GM12878 (cell line): ENCODE data around the gene P4HA1. TPM values are rescaled to one million over a fixed set of nuclear protein-coding genes. Genes with fewer than 3 reads are reported as not detected.

Experiments
- ATAC-seq: fragments of 200-7000 bp; cut with Tn5 transposase; 3 replicates; pipeline ENCODE4 v1.9.1; 2020; ENCODE audit warnings: mild to moderate bottlenecking, moderate library complexity
- BruUV-seq: library from RNA; stranded (reverse); fragments of 400-500 nt; replicated peaks from 2 replicates; lab custom pipeline; 2021; lab: Mats Ljungman, UMichigan
- CTCF ChIA-PET: fragments of 300-600 bp; sonication (Branson Sonifier 250); formaldehyde crosslinking; extraction: SDS; loops from one replicate; lab custom pipeline; 2021; ENCODE audit warnings: inconsistent platforms; lab: Yijun Ruan, JAX
- POLR2A ChIA-PET: fragments of 350-600 bp; formaldehyde crosslinking; extraction: SDS; loops from one replicate; lab custom pipeline; 2021; ENCODE audit warnings: inconsistent platforms; lab: Charles Lee
- RAD21 ChIA-PET: fragments of 300-600 bp; sonication (Branson Sonifier 250); formaldehyde crosslinking; loops from one replicate; lab custom pipeline; 2023; ENCODE audit warnings: antibody characterized with exemption; ENCODE audit not compliant: unreplicated experiment; lab: Charles Lee
- SMC1A ChIA-PET: fragments of 300-600 bp; sonication (Branson Sonifier 250); formaldehyde crosslinking; loops from one replicate; lab custom pipeline; 2023; ENCODE audit not compliant: unreplicated experiment, uncharacterized antibody; lab: Charles Lee
- DNase-seq: peaks from one replicate; pipeline ENCODE4 v3.0.0-alpha.2; 2011; ENCODE audit warnings: low read depth, low spot score
- FAIRE-seq: peaks from 3 replicates; lab custom pipeline; 2011; peaks lifted over from hg19 to GRCh38; lab: Jason Lieb, UNC
- H2AFZ ChIP-seq: 2 replicates; pipeline ENCODE4 v1.6.0; 2011; ENCODE audit warnings: low read depth, low read length, control low read depth; ENCODE audit not compliant: control insufficient read depth
- H3K27ac ChIP-seq: 2 replicates; pipeline ENCODE4 v1.5.1; 2011; ENCODE audit warnings: control low read depth; ENCODE audit not compliant: control insufficient read depth, insufficient read depth
- H3K27me3 ChIP-seq, 2 experiments: replicated peaks in 1 of 2; 2 replicates each; pipeline versions ENCODE4 v1.6.0 to v1.6.1; 2011; ENCODE audit warnings: low read length in 1 of 2; ENCODE audit not compliant: control insufficient read depth in 2 of 2, insufficient read depth in 2 of 2
- H3K36me3 ChIP-seq, 2 experiments: 2 replicates each; pipeline ENCODE4 v1.5.1; 2011; ENCODE audit warnings: low read length in 1 of 2; ENCODE audit not compliant: control insufficient read depth in 2 of 2, insufficient read depth in 2 of 2
- H3K4me1 ChIP-seq: 2 replicates; pipeline ENCODE4 v1.6.1; 2011; ENCODE audit warnings: mild to moderate bottlenecking, low read length, moderate library complexity, mixed read lengths; ENCODE audit not compliant: control insufficient read depth, insufficient read depth
- H3K4me2 ChIP-seq: 2 replicates; pipeline ENCODE4 v1.6.0; 2011; ENCODE audit warnings: control low read depth; ENCODE audit not compliant: control insufficient read depth, insufficient read depth
- H3K4me3 ChIP-seq: fragments of 200-600 bp; sonication (generic); 2 replicates; pipeline ENCODE4 v1.5.1; 2016
- H3K79me2 ChIP-seq: 2 replicates; pipeline ENCODE4 v1.6.0; 2011; ENCODE audit warnings: low read length; ENCODE audit not compliant: control insufficient read depth, insufficient read depth
- H3K9ac ChIP-seq: 2 replicates; pipeline ENCODE4 v1.8.0; 2011; ENCODE audit warnings: low read length, control low read depth, mixed read lengths; ENCODE audit not compliant: control insufficient read depth, insufficient read depth
- H3K9me3 ChIP-seq: replicated peaks from 3 replicates; pipeline ENCODE4 v1.5.1; 2011; ENCODE audit warnings: mild to moderate bottlenecking, low read length; ENCODE audit not compliant: control insufficient read depth, insufficient read depth
- H4K20me1 ChIP-seq: 2 replicates; pipeline ENCODE4 v1.6.0; 2011; ENCODE audit not compliant: control insufficient read depth, insufficient read depth
- BHLHE40 ChIP-seq, 2 experiments: fragments of 450-650 bp in 1 of 2; IDR thresholded peaks; 2 replicates each; pipeline ENCODE4 v1.6.1; 2011 to 2017; ENCODE audit warnings: low read depth in 2 of 2, borderline replicate concordance in 1 of 2, improper control_type of control experiment in 1 of 2, low read length in 1 of 2, mild to moderate bottlenecking in 1 of 2
- HDAC2 ChIP-seq: fragments of 200-600 bp; sonication (generic); IDR thresholded peaks from 2 replicates; pipeline ENCODE4 v1.6.1; 2017
- JUND ChIP-seq: IDR thresholded peaks from 2 replicates; pipeline ENCODE4 v1.6.1; 2012; ENCODE audit warnings: low read depth, mild to moderate bottlenecking, low read length, improper control_type of control experiment, moderate library complexity
- MYC ChIP-seq: IDR thresholded peaks from 2 replicates; pipeline ENCODE4 v1.6.1; 2011; ENCODE audit warnings: mild to moderate bottlenecking, low read length, moderate library complexity, inconsistent platforms; ENCODE audit not compliant: insufficient read depth, insufficient replicate concordance, insufficient read length, severe bottlenecking
- PAX8 ChIP-seq: fragments of 450-650 bp; IDR thresholded peaks from 2 replicates; pipeline ENCODE4 v1.6.1; 2017; ENCODE audit warnings: mild to moderate bottlenecking, moderate library complexity
- POLR2AphosphoS2 ChIP-seq: IDR thresholded peaks from 2 replicates; pipeline ENCODE4 v1.6.1; 2011; ENCODE audit warnings: low read depth, mild to moderate bottlenecking, low read length, improper control_type of control experiment, moderate library complexity
- PRDM15 ChIP-seq: fragments of 450-650 bp; formaldehyde crosslinking; IDR thresholded peaks from 2 replicates; pipeline ENCODE4 v1.4.0; 2020; ENCODE audit warnings: mild to moderate bottlenecking, moderate library complexity
- ZBTB40 ChIP-seq: fragments of 450-650 bp; IDR thresholded peaks from 2 replicates; pipeline ENCODE4 v1.6.1; 2016; ENCODE audit warnings: mild to moderate bottlenecking, moderate library complexity, borderline replicate concordance
- ZNF687 ChIP-seq: fragments of 450-650 bp; IDR thresholded peaks from 2 replicates; pipeline ENCODE4 v1.6.1; 2017; ENCODE audit warnings: mild to moderate bottlenecking, moderate library complexity
- WGBS: methylation state at CpG from one replicate; pipeline ENCODE4 v1.1.6; 2016; ENCODE audit warnings: low lambda C conversion rate; ENCODE audit not compliant: insufficient replicate concordance, insufficient coverage; ENCODE audit errors: missing lambda C conversion rate; 5-methylcytosine and 5-hydroxymethylcytosine counted together
- in situ Hi-C: fragments of 300-500 bp; cut with MboI; formaldehyde crosslinking; loops from 9 replicates; pipeline ENCODE4 v1.14.3; 2018; ENCODE audit warnings: mixed read lengths
- intact Hi-C: fragments of 100-400 bp; cut with micrococcal nuclease; formaldehyde crosslinking; loops from one replicate; pipeline ENCODE4 v1.14.2; 2022; ENCODE audit not compliant: unreplicated experiment
- polyA plus RNA-seq, 11 experiments: library from polyadenylated mRNA; depleted of rRNA in 4 of 11; unstranded in 6 of 11; stranded (reverse) in 5 of 11; fragments of >200 nt; fragmentation: Nextera tagmentation in 4 of 11; fragmentation: Illumina TruSeq in 1 of 11; extraction: Ambion mirVana in 4 of 11; extraction: Trizol in 1 of 11; gene quantifications; 1 replicate in 1 of 11; 2 replicates in 10 of 11; pipeline versions ENCODE4 v1.2.1 to v1.2.3, GENCODE V29; 2011 to 2016; ENCODE audit warnings: inconsistent platforms in 2 of 11, missing spikeins in 2 of 11, low read depth in 1 of 11
- total RNA-seq, 4 experiments: library from RNA; depleted of rRNA in 3 of 4; stranded (reverse); fragments of >200 nt in 3 of 4; fragmentation: Illumina TruSeq in 1 of 4; extraction: Trizol in 1 of 4; gene quantifications; 2 replicates each; pipeline versions ENCODE4 v1.2.1 to v1.2.3, GENCODE V29; 2013 to 2021

The P4HA1 gene
- total and polyA plus RNA-seq, 10 of the 15 experiments (the other 5 are each of a cell fraction or from before 2014, with no cell fraction given), result 15.0 to 160 (median 24.1) TPM

GRCh38 chr10:73141603-73142002, 44.9 kb upstream of the P4HA1 start (continued):
- TF ChIP-seq PRDM15 (CRISPR knock-in tag), result no peak
- no peak for TF ChIP-seq PAX8
- TF ChIP-seq JUND, result no peak
- TF ChIP-seq, all 136 proteins: peak for 0

GRCh38 chr10:73139251-73139650, 42.6 kb upstream of the P4HA1 start:
- no peaks in the 10 kb centered on the region for H4K20me1 ChIP-seq
- ATAC-seq (no peak), DNase-seq (no peak), FAIRE-seq (no peak)
- no peaks in the 10 kb centered on the region for H3K79me2 ChIP-seq
- H3K27me3 ChIP-seq, result no peaks in the 10 kb centered on the region
- no peak overlapping the region for H3K4me2 ChIP-seq
- POLR2A ChIA-PET, result interaction anchor here (0.7 to 0.8 kb wide), 3 partner anchors 13 to 487 kb away, joined by 4 to 5 read pairs (median 4); partner anchors contain the start of genes ECD and FAM149B1
- no peak overlapping the region for H3K4me3 ChIP-seq
- H3K9ac ChIP-seq, result no peak overlapping the region
- 50% methylated on average over 2 of the region's 2 CpGs for WGBS
- no peaks in the 10 kb centered on the region for H3K9me3 ChIP-seq
- no peak overlapping the region for H3K27ac ChIP-seq
- no peak overlapping the region for H2AFZ ChIP-seq
- in situ Hi-C loops (no loop called here), intact Hi-C loops (no loop called here)
- peaks cover 1 to 28% of the 10 kb centered on the region in 2 experiments; a peak in 2 of 4 replicates for H3K36me3 ChIP-seq
- CTCF ChIA-PET, result interaction anchor here (0.6 to 1.7 kb wide), 4 partner anchors 19 to 765 kb away, joined by 3 to 5 read pairs (median 4); no protein-coding TSS in a partner anchor
- RAD21 ChIA-PET, result interaction anchor here (1.4 to 1.5 kb wide), 2 partner anchors 20 to 43 kb away, joined by 4 to 9 read pairs; partner anchors contain the start of gene P4HA1
- no TSS peak for BruUV-seq
- SMC1A ChIA-PET, result no interaction called here
- peaks cover 4% of the 10 kb centered on the region; the same call in 1 of the 2 replicates for H3K4me1 ChIP-seq
- TF ChIP-seq BHLHE40 (IDR thresholded peaks at IDR 0.05; ENCODE audit: borderline replicate concordance in 1 of 2, low read depth in 2 of 2, low read length in 1 of 2), result no peak
- no peak for TF ChIP-seq ZBTB40
- TF ChIP-seq ZNF687, result no peak
- no peak for TF ChIP-seq MYC
- TF ChIP-seq HDAC2, result no peak
- TF ChIP-seq POLR2AphosphoS2, result no peak
